Tibial nerve (tissue), 4 donors: Measurements from ENCODE around the gene ODF2.

Experiments used
- EP300 ChIP-seq, 2 donors: sonication (generic); formaldehyde crosslinking; IDR thresholded peaks; one replicate each; pipeline ENCODE4 v1.6.1; 2017; ENCODE audit warnings: antibody characterized with exemption in 2 of 2, mild to moderate bottlenecking in 1 of 2
- POLR2A ChIP-seq, 2 donors: fragments of 450-650 bp; IDR thresholded peaks; one replicate each; pipeline ENCODE4 v1.6.1; 2017; ENCODE audit warnings: antibody characterized with exemption in 2 of 2, mild to moderate bottlenecking in 2 of 2, moderate library complexity in 2 of 2
- TF ChIP-seq, protein P1 (sequence below), 5 experiments: fragments of 200-600 bp in 3 of 5; fragments of 450-650 bp in 2 of 5; sonication (generic) in 3 of 5; IDR thresholded peaks; one replicate each; pipeline ENCODE4 v1.5.1; 2016 to 2019; ENCODE audit warnings: antibody characterized with exemption in 5 of 5, mild to moderate bottlenecking in 3 of 5, moderate library complexity in 2 of 5

DNA sequence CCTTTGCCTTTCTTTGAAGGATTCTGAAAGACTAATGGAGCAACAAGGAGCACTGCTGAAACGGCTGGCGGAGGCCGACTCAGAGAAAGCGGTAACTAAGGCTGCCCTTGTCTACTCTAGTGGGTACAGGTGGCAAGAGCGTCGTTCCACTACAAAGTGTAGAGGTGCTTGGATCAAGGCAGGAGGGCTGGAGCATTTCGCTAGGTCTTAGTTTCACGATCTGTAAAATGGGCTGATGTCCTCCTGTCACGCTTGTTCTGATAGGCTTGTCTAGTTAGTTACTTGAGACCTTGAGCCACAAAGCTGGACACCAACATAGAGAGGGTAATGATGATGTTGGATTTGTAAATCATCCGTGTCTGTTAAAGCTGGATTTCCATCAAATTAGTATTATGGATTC, 25.8 kb downstream of the ODF2 start:
- TF ChIP-seq POLR2A (IDR thresholded peaks at IDR 0.05): no peak
- TF ChIP-seq, protein P1, sequence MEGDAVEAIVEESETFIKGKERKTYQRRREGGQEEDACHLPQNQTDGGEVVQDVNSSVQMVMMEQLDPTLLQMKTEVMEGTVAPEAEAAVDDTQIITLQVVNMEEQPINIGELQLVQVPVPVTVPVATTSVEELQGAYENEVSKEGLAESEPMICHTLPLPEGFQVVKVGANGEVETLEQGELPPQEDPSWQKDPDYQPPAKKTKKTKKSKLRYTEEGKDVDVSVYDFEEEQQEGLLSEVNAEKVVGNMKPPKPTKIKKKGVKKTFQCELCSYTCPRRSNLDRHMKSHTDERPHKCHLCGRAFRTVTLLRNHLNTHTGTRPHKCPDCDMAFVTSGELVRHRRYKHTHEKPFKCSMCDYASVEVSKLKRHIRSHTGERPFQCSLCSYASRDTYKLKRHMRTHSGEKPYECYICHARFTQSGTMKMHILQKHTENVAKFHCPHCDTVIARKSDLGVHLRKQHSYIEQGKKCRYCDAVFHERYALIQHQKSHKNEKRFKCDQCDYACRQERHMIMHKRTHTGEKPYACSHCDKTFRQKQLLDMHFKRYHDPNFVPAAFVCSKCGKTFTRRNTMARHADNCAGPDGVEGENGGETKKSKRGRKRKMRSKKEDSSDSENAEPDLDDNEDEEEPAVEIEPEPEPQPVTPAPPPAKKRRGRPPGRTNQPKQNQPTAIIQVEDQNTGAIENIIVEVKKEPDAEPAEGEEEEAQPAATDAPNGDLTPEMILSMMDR (IDR thresholded peaks at IDR 0.05): no peak
- TF ChIP-seq EP300 (IDR thresholded peaks at IDR 0.05): no peak
